K562 (cell line): ENCODE data around the gene VPS4A. TPM values are rescaled to one million over a fixed set of nuclear protein-coding genes. Genes with fewer than 3 reads are reported as not detected.

Source experiments
- ATAC-seq: fragments of 200-7000 bp; cut with Tn5 transposase; 3 replicates; pipeline ENCODE4 v1.9.1; 2020; ENCODE audit warnings: moderate library complexity
- BruUV-seq: library from RNA; stranded (reverse); fragments of 400-500 nt; replicated peaks from 2 replicates; lab custom pipeline; 2021; lab: Mats Ljungman, UMichigan
- CTCF ChIA-PET: fragments of 300-600 bp; formaldehyde crosslinking; extraction: SDS; loops from one replicate; lab custom pipeline; 2021; ENCODE audit warnings: low intra/inter-chr PET ratio; lab: Yijun Ruan, JAX
- POLR2A ChIA-PET: fragments of 300-600, 350-650 bp; sonication (Branson Sonifier 250); formaldehyde crosslinking; extraction: SDS; loops from one replicate; lab custom pipeline; 2021; ENCODE audit warnings: antibody characterized with exemption, inconsistent platforms; lab: Yijun Ruan, JAX
- DNase-seq, 4 experiments: peaks; one replicate each; pipeline versions ENCODE4 v3.0.0 to v3.0.0-alpha.2; 2011 to 2018; ENCODE audit warnings: low spot score in 3 of 4, mixed read lengths in 3 of 4; ENCODE audit errors: extremely low read depth in 1 of 4
- FAIRE-seq: peaks from 2 replicates; lab custom pipeline; 2011; peaks lifted over from hg19 to GRCh38; lab: Jason Lieb, UNC
- H2AFZ ChIP-seq: 2 replicates; pipeline ENCODE4 v1.6.0; 2011; ENCODE audit warnings: low read depth, low read length, control low read depth, inconsistent platforms
- H3K27ac ChIP-seq: fragments of 200-600 bp; 3 replicates; pipeline ENCODE4 v1.8.0; 2011; ENCODE audit warnings: low read depth, mild to moderate bottlenecking, control low read depth, inconsistent platforms, low read length, moderate library complexity, mixed read lengths; ENCODE audit errors: extremely low read depth
- H3K27me3 ChIP-seq, 2 experiments: fragments of 300-600 bp in 1 of 2; 2 replicates in 1 of 2; 3 replicates in 1 of 2; pipeline versions ENCODE4 v1.6.0 to v1.8.0; 2011; ENCODE audit warnings: inconsistent platforms in 2 of 2, low read length in 2 of 2, mild to moderate bottlenecking in 1 of 2, mixed read lengths in 1 of 2, moderate library complexity in 1 of 2; ENCODE audit not compliant: control insufficient read depth in 2 of 2, insufficient read depth in 2 of 2
- H3K36me3 ChIP-seq: fragments of 300-600 bp; 3 replicates; pipeline ENCODE4 v1.8.0; 2011; ENCODE audit warnings: mild to moderate bottlenecking, low read length, inconsistent platforms; ENCODE audit not compliant: control insufficient read depth, insufficient read depth
- H3K4me1 ChIP-seq, 2 experiments: fragments of 200-600 bp in 1 of 2; replicated peaks in 1 of 2; 2 replicates in 1 of 2; 3 replicates in 1 of 2; pipeline versions ENCODE4 v1.5.1 to v1.8.0; 2011; ENCODE audit warnings: inconsistent platforms in 2 of 2, low read length in 2 of 2, mild to moderate bottlenecking in 1 of 2, mixed read lengths in 1 of 2, moderate library complexity in 1 of 2; ENCODE audit not compliant: control insufficient read depth in 2 of 2, insufficient read depth in 2 of 2
- H3K4me2 ChIP-seq: 2 replicates; pipeline ENCODE4 v1.6.1; 2011; ENCODE audit warnings: low read length, control low read depth, inconsistent platforms, mixed read lengths; ENCODE audit not compliant: insufficient read depth
- H3K4me3 ChIP-seq: fragments of 200-600 bp; sonication (generic), shearing (Covaris generic); 2 replicates; pipeline ENCODE4 v1.5.1; 2016; ENCODE audit warnings: control low read depth, inconsistent platforms
- H3K79me2 ChIP-seq: fragments of 200-600 bp; 3 replicates; pipeline ENCODE4 v1.8.0; 2011; ENCODE audit warnings: low read length, inconsistent platforms; ENCODE audit not compliant: control insufficient read depth, insufficient read depth
- H3K9ac ChIP-seq, 2 experiments: 2 replicates each; pipeline versions ENCODE4 v1.6.0 to v1.6.1; 2011; ENCODE audit warnings: low read depth in 2 of 2, low read length in 2 of 2, control low read depth in 1 of 2, inconsistent platforms in 1 of 2, mild to moderate bottlenecking in 1 of 2, mixed read lengths in 1 of 2; ENCODE audit not compliant: insufficient read depth in 1 of 2
- H3K9me1 ChIP-seq: one replicate; pipeline ENCODE4 v1.6.0; 2011; ENCODE audit warnings: inconsistent platforms, mild to moderate bottlenecking, low read length, moderate library complexity; ENCODE audit not compliant: control insufficient read depth, insufficient read depth
- H3K9me3 ChIP-seq: replicated peaks from 2 replicates; pipeline ENCODE4 v1.5.1; 2011; ENCODE audit warnings: low read depth, low read length, inconsistent platforms; ENCODE audit not compliant: control insufficient read depth, insufficient read depth
- H4K20me1 ChIP-seq: replicated peaks from 2 replicates; pipeline ENCODE4 v1.6.1; 2011; ENCODE audit warnings: low read length, inconsistent platforms, mixed read lengths; ENCODE audit not compliant: control insufficient read depth, insufficient read depth
- CHCHD3 ChIP-seq: fragments of 250-450 bp; sonication (Bioruptor Pico); IDR thresholded peaks from 2 replicates; pipeline ENCODE4 v2.1.2; 2022; ENCODE audit warnings: mild to moderate bottlenecking
- CTCF ChIP-seq, 3 experiments: IDR thresholded peaks in 2 of 3; conservative IDR thresholded peaks in 1 of 3; 2 replicates each; pipeline ENCODE4 v1.5.1; 2011 to 2012; ENCODE audit warnings: low read length in 3 of 3, mild to moderate bottlenecking in 3 of 3, control low read depth in 2 of 3, improper control_type of control experiment in 1 of 3, inconsistent platforms in 1 of 3, low read depth in 1 of 3, mixed read lengths in 1 of 3, moderate library complexity in 1 of 3; ENCODE audit not compliant: insufficient read depth in 2 of 3
- FOXJ2 ChIP-seq: fragments of 200-800 bp; sonication (Bioruptor generic); IDR thresholded peaks from 2 replicates; pipeline ENCODE4 v1.6.1; 2016; ENCODE audit warnings: missing genetic modification characterization, missing compliant biosample characterization
- GATAD2B ChIP-seq: fragments of 450-650 bp; IDR thresholded peaks from 2 replicates; pipeline ENCODE4 v1.6.1; 2017; ENCODE audit warnings: mild to moderate bottlenecking, borderline replicate concordance
- TSC22D4 ChIP-seq: fragments of 450-650 bp; IDR thresholded peaks from 2 replicates; pipeline ENCODE4 v1.6.1; 2016; ENCODE audit warnings: missing genetic modification characterization, missing biosample characterization, control low read depth
- ZC3H8 ChIP-seq: fragments of 450-650 bp; IDR thresholded peaks from 2 replicates; pipeline ENCODE4 v1.6.1; 2017
- ZNF354B ChIP-seq: fragments of 250-450 bp; sonication (Bioruptor Pico); IDR thresholded peaks from 2 replicates; pipeline ENCODE4 v1.4.0; 2020
- ZNF695 ChIP-seq: fragments of 450-650 bp; formaldehyde crosslinking; IDR thresholded peaks from 2 replicates; pipeline ENCODE4 v1.4.0; 2020; ENCODE audit warnings: mild to moderate bottlenecking, moderate library complexity
- WGBS: fragments of 100-300 bp; shearing (Covaris generic); methylation state at CpG from one replicate; pipeline ENCODE4 v1.1.6; 2016; ENCODE audit warnings: low coverage, mixed read lengths; ENCODE audit not compliant: insufficient coverage; ENCODE audit errors: missing lambda C conversion rate; 5-methylcytosine and 5-hydroxymethylcytosine counted together
- in situ Hi-C: fragments of 300-500 bp; cut with MboI; formaldehyde crosslinking; loops from 4 replicates; pipeline ENCODE4 v1.15.0; 2018; ENCODE audit warnings: inconsistent platforms, mixed read lengths
- intact Hi-C: fragments of 100-400 bp; cut with micrococcal nuclease; formaldehyde crosslinking; loops from 2 replicates; pipeline ENCODE4 v1.14.2; 2022
- polyA plus RNA-seq, 8 experiments: library from polyadenylated mRNA; depleted of rRNA in 4 of 8; stranded (reverse) in 5 of 8; unstranded in 3 of 8; fragments of >200 nt; fragmentation: Nextera tagmentation in 2 of 8; fragmentation: Illumina TruSeq in 1 of 8; extraction: Ambion mirVana in 2 of 8; extraction: Trizol in 1 of 8; gene quantifications; 2 replicates each; pipeline versions ENCODE4 v1.2.1 to v1.2.3, GENCODE V29; 2011 to 2014; ENCODE audit warnings: inconsistent platforms in 1 of 8, missing spikeins in 1 of 8
- total RNA-seq, 7 experiments: library from RNA; depleted of rRNA in 6 of 7; stranded (reverse); fragments of >200 nt in 6 of 7; fragmentation: Illumina TruSeq in 2 of 7; extraction: Trizol in 2 of 7; gene quantifications; 2 replicates each; pipeline versions ENCODE4 v1.2.1 to v1.2.3, GENCODE V29; 2011 to 2021; ENCODE audit warnings: low replicate concordance in 1 of 7

VPS4A gene
- total and polyA plus RNA-seq, 9 of the 15 experiments (the other 6 are each of a cell fraction or from before 2014, with no cell fraction given): 7.6 to 45.4 (median 29.9) TPM

- no peak overlapping the region for H3K4me3 ChIP-seq
- no peak overlapping the region for H3K27ac ChIP-seq
- intact Hi-C loops: no loop called here
- CTCF ChIA-PET: no interaction called here
- ATAC-seq (no peak), DNase-seq (no peak), FAIRE-seq (no peak)
- no peaks in the 10 kb centered on the region for H3K27me3 ChIP-seq
- POLR2A ChIA-PET: no interaction called here
- no peak for TF ChIP-seq CHCHD3 (CRISPR knock-in tag)
- no peak for TF ChIP-seq FOXJ2 (tag)
- no peak for TF ChIP-seq ZNF354B
- TF ChIP-seq CTCF (IDR thresholded peaks at IDR 0.05 in 2 of 3, conservative IDR thresholded peaks at IDR 0.05 in 1 of 3; ENCODE audit: insufficient read depth in 2 of 3, low read depth in 1 of 3, low read length in 3 of 3): no peak
- TF ChIP-seq GATAD2B: no peak
- TF ChIP-seq ZNF695 (CRISPR knock-in tag): no peak
- TF ChIP-seq ZC3H8: no peak
- TF ChIP-seq TSC22D4 (tag): no peak
- H3K4me2 ChIP-seq: no peak overlapping the region
- H3K79me2 ChIP-seq: no peaks in the 10 kb centered on the region
- no peaks in the 10 kb centered on the region for H3K9me1 ChIP-seq
- no TSS peak for BruUV-seq
- 80% methylated on average over 3 of the region's 4 CpGs for WGBS
- H3K9ac ChIP-seq: no peak overlapping the region
- in situ Hi-C loops: no loop called here
- no peaks in the 10 kb centered on the region for H3K4me1 ChIP-seq
- no peaks in the 10 kb centered on the region; the same call in 2 of the 3 replicates for H3K36me3 ChIP-seq
- no peak overlapping the region for H2AFZ ChIP-seq
- H4K20me1 ChIP-seq: no peaks in the 10 kb centered on the region
- no peaks in the 10 kb centered on the region for H3K9me3 ChIP-seq
These were observed 12.9 kb upstream of the VPS4A start for GRCh38 chr16:69298261-69298660.
